Transverse colon (tissue), 4 donors: Measurements from ENCODE around the gene MYOT. TPM values are rescaled to one million over a fixed set of nuclear protein-coding genes. Genes with fewer than 3 reads are reported as not detected.
A peak's percentile ranks its signal among the peaks of the same experiment; 100 is the strongest.

ENCODE experiments used
- DNase-seq: peaks from one replicate; pipeline ENCODE4 v3.0.0-alpha.2; 2019
- H3K27ac ChIP-seq, 4 donors: fragments of 200-600 bp; sonication (generic); 2 replicates each; pipeline ENCODE4 v1.5.1; 2016 to 2018; ENCODE audit warnings: inconsistent platforms in 4 of 4
- H3K27me3 ChIP-seq: fragments of 200-600 bp; sonication (generic); 2 replicates; pipeline ENCODE4 v1.5.1; 2017; ENCODE audit warnings: inconsistent platforms
- H3K36me3 ChIP-seq, 4 donors: fragments of 200-600 bp; sonication (generic); 2 replicates each; pipeline ENCODE4 v1.5.1; 2017 to 2019; ENCODE audit warnings: inconsistent platforms in 4 of 4
- H3K4me1 ChIP-seq, 4 donors: fragments of 200-600 bp; sonication (generic); 2 replicates each; pipeline ENCODE4 v1.5.1; 2017 to 2020; ENCODE audit warnings: inconsistent platforms in 4 of 4
- H3K4me3 ChIP-seq, 4 donors: fragments of 200-600 bp; sonication (generic); 1 replicate in 1 of 4; 2 replicates in 3 of 4; pipeline versions ENCODE4 v1.5.1 to v1.6.1; 2017 to 2019; ENCODE audit warnings: inconsistent platforms in 4 of 4
- H3K9me3 ChIP-seq, 2 donors: fragments of 200-600 bp; sonication (generic); 2 replicates each; pipeline ENCODE4 v1.5.1; 2017 to 2019; ENCODE audit warnings: inconsistent platforms in 2 of 2
- EP300 ChIP-seq: sonication (generic); formaldehyde crosslinking; IDR thresholded peaks from one replicate; pipeline ENCODE4 v1.6.1; 2017; ENCODE audit warnings: antibody characterized with exemption, low read depth
- POLR2A ChIP-seq: fragments of 450-650 bp; IDR thresholded peaks from one replicate; pipeline ENCODE4 v1.6.1; 2016; ENCODE audit warnings: antibody characterized with exemption, mild to moderate bottlenecking, moderate library complexity
- POLR2AphosphoS5 ChIP-seq, 3 donors: sonication (generic); formaldehyde crosslinking; IDR thresholded peaks; one replicate each; pipeline ENCODE4 v1.6.1; 2016; ENCODE audit warnings: antibody characterized with exemption in 3 of 3
- WGBS, 2 donors: methylation state at CpG; one replicate each; pipeline ENCODE4 v1.1.5; 2018; ENCODE audit warnings: low coverage in 1 of 2; 5-methylcytosine and 5-hydroxymethylcytosine counted together
- in situ Hi-C, 4 donors: fragments of 200-750 bp; cut with MboI; loops; one replicate each; pipeline versions ENCODE4 v1.15.0 to v1.15.1; 2017; ENCODE audit warnings: low sequenced_read_pairs in 3 of 4, low pct_ligation_motif_present in 1 of 4, low pct_unique_long_range_greater_than_20kb in 1 of 4
- intact Hi-C: fragments of 100-400 bp; cut with DNase I; formaldehyde crosslinking; loops from one replicate; pipeline ENCODE4 v1.15.1; 2023; ENCODE audit warnings: low total_unique reads
- total RNA-seq, 4 donors: library from RNA; depleted of rRNA; stranded (reverse); fragments of >200 nt; gene quantifications; one replicate each; pipeline ENCODE4 v1.1.0, GENCODE V29; 2016
- TF ChIP-seq, protein P1 (sequence below), 5 experiments: fragments of 200-600 bp in 3 of 5; fragments of 450-650 bp in 2 of 5; sonication (generic) in 3 of 5; IDR thresholded peaks; 1 replicate in 2 of 5; 2 replicates in 3 of 5; pipeline ENCODE4 v1.5.1; 2016 to 2017; ENCODE audit warnings: antibody characterized with exemption in 5 of 5, inconsistent platforms in 3 of 5, mild to moderate bottlenecking in 2 of 5, moderate library complexity in 1 of 5

Gene MYOT
- total RNA-seq, 4 donors from 2014 or later: 2.9 to 7.1 (median 5.9) TPM; not detected in 1

GRCh38 chr5:137887831-137888230 is 20.2 kb downstream of the MYOT start:
- Histone ChIP-seq H3K36me3 (no peaks in the 10 kb centered on the region), H3K4me3 (no peak overlapping the region), H3K27me3 (no peaks in the 10 kb centered on the region), H3K4me1 (peaks cover 0 to 7% (median 0%) of the 10 kb centered on the region in 4 donors), H3K27ac (peak overlapping the region in 2 of 4 donors; percentile 59 to 78), H3K9me3 (no peaks in the 10 kb centered on the region)
- intact Hi-C loops (no loop called here), in situ Hi-C loops (no loop called here)
- no peak for TF ChIP-seq EP300
- TF ChIP-seq, protein P1, sequence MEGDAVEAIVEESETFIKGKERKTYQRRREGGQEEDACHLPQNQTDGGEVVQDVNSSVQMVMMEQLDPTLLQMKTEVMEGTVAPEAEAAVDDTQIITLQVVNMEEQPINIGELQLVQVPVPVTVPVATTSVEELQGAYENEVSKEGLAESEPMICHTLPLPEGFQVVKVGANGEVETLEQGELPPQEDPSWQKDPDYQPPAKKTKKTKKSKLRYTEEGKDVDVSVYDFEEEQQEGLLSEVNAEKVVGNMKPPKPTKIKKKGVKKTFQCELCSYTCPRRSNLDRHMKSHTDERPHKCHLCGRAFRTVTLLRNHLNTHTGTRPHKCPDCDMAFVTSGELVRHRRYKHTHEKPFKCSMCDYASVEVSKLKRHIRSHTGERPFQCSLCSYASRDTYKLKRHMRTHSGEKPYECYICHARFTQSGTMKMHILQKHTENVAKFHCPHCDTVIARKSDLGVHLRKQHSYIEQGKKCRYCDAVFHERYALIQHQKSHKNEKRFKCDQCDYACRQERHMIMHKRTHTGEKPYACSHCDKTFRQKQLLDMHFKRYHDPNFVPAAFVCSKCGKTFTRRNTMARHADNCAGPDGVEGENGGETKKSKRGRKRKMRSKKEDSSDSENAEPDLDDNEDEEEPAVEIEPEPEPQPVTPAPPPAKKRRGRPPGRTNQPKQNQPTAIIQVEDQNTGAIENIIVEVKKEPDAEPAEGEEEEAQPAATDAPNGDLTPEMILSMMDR (IDR thresholded peaks at IDR 0.05): no peak
- TF ChIP-seq POLR2A: no peak
- no peak for TF ChIP-seq POLR2AphosphoS5 (IDR thresholded peaks at IDR 0.05)
- whole genome bisulfite sequencing, 2 donors: 83 to 90% methylated on average over 2 of the region's 2 CpGs
- no peak for DNase-seq

DNA sequence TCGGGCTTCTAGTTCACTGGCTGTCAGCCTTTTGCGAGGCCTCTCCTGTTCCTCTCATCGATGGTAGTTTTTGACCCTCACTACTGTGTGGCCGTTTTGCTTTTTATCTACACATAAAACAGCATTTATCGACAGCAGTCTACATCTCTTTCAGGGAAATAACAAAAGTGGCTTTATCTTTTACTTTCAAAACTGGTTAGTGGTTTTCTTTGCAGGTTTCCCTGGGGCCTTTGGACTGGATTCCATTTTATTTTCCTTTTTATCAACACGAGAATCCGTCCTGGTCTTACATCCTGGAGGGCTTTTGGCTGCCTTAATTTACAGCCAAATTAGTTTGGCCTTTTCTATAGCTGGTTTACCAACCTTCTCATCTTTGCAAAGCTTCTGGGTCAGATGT is 20.8 kb downstream of the MYOT start:
- WGBS, 2 donors: 66 to 70% methylated on average over 6 to 7 of the region's 7 CpGs
- in situ Hi-C loops: no loop called here

DNA sequence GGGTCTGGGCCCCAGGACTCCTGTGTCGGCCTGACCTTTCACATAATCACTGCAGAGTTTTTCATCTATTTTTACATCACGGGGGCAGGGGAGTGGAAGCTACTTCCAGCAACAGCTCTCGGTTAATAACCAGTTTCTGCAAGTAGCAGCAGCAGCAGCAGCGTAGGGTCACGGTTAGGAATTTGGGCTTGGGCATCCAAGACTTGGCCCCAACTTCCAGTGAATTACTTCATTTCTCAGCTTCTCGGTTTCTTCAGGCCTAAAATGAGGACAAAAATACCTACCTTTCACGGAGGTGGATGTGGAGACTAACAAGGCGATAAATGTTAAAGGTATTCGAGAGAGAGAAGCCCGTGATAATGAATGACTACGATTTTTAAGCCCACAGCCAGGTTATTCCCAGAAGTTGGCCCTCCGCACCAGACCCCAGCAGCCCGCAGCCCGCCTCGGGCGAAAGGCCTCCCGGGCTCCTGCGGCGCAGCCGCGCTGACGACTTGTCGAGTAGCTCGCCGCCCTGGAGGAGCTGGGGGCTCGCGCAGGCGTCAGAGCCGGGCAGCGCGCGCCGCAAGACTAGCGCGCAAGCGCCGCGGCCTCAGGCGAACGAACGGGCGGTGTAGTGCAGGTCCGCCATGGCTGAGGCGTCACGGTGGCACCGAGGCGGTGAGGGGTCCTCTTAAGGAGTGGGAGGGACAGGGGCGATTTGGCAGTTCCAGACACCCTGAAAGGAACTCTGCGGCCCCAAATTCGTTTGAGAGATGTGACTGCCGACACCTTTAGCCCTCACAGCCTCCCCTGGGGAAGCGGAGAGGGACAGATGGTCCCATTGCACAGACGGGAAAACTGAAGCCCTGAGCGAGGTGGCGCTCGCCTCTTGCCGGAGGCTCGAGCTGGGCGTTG is 21.5 kb downstream of the MYOT start, which contains the start of gene PKD2L2:
PKD2L2 (plus strand) TSS at position 595 of the 897 bp plus-strand sequence; CDS start at position 630, 35 bp downstream.
- peak within 1 kb of the TSS; percentile 59 to 78 (median 66) for H3K27ac ChIP-seq
- 49 to 71% methylated on average over 7 to 59 of the region's 59 CpGs for WGBS, 2 donors
- H3K4me1 ChIP-seq: peaks cover 0 to 7% (median 0%) of the 10 kb centered on the region in 4 donors
- TF ChIP-seq EP300: no peak
- peak; percentile 61 for TF ChIP-seq POLR2A
- peak in 2 of 3 donors; percentile 54 to 59 for TF ChIP-seq POLR2AphosphoS5 (IDR thresholded peaks at IDR 0.05)
- DNase-seq: peak; percentile 75
- H3K27me3 ChIP-seq: no peaks in the 10 kb centered on the region
- no peaks in the 10 kb centered on the region for H3K36me3 ChIP-seq
- no peaks in the 10 kb centered on the region for H3K9me3 ChIP-seq
- H3K4me3 ChIP-seq: peak within 1 kb of the TSS in 3 of 4 donors; percentile 32 to 46 (median 34)
- in situ Hi-C loops: no loop called here
- intact Hi-C loops: no loop called here

More for the DNA sequence above, 20.8 kb downstream of the MYOT start:
- Histone ChIP-seq H3K4me3 (peak overlapping the region in 2 of 4 donors; percentile 32 to 46), H3K27me3 (no peaks in the 10 kb centered on the region), H3K36me3 (no peaks in the 10 kb centered on the region), H3K27ac (peak overlapping the region; percentile 59 to 78 (median 66)), H3K9me3 (no peaks in the 10 kb centered on the region), H3K4me1 (peaks cover 0 to 7% (median 0%) of the 10 kb centered on the region in 4 donors)
- TF ChIP-seq, protein P1 (IDR thresholded peaks at IDR 0.05): no peak
- TF ChIP-seq POLR2AphosphoS5 (IDR thresholded peaks at IDR 0.05) (no peak), EP300 (no peak), POLR2A (no peak)
- intact Hi-C loops: no loop called here
- DNase-seq: no peak

- in situ Hi-C loops: no loop called here
These were observed 23.2 kb downstream of the MYOT start for GRCh38 chr5:137890845-137891244.

More at GRCh38 chr5:137890845-137891244, 23.2 kb downstream of the MYOT start:
- Histone ChIP-seq H3K36me3 (no peaks in the 10 kb centered on the region), H3K27me3 (no peaks in the 10 kb centered on the region), H3K4me1 (peaks cover 0 to 7% (median 0%) of the 10 kb centered on the region in 4 donors), H3K27ac (no peak overlapping the region), H3K9me3 (no peaks in the 10 kb centered on the region), H3K4me3 (no peak overlapping the region)
- 90 to 96% methylated on average over 1 of the region's 1 CpG for WGBS, 2 donors
- DNase-seq: no peak
- intact Hi-C loops: no loop called here
- TF ChIP-seq POLR2A (no peak), POLR2AphosphoS5 (IDR thresholded peaks at IDR 0.05) (no peak), EP300 (no peak)
- TF ChIP-seq, protein P1 (IDR thresholded peaks at IDR 0.05): no peak
